D341Med (cell line): ENCODE measurements around the gene CORO6.

ENCODE experiments used
- DNase-seq: peaks from one replicate; pipeline ENCODE4 v3.0.0; 2012; ENCODE audit warnings: low spot score

CORO6 gene

DNA sequence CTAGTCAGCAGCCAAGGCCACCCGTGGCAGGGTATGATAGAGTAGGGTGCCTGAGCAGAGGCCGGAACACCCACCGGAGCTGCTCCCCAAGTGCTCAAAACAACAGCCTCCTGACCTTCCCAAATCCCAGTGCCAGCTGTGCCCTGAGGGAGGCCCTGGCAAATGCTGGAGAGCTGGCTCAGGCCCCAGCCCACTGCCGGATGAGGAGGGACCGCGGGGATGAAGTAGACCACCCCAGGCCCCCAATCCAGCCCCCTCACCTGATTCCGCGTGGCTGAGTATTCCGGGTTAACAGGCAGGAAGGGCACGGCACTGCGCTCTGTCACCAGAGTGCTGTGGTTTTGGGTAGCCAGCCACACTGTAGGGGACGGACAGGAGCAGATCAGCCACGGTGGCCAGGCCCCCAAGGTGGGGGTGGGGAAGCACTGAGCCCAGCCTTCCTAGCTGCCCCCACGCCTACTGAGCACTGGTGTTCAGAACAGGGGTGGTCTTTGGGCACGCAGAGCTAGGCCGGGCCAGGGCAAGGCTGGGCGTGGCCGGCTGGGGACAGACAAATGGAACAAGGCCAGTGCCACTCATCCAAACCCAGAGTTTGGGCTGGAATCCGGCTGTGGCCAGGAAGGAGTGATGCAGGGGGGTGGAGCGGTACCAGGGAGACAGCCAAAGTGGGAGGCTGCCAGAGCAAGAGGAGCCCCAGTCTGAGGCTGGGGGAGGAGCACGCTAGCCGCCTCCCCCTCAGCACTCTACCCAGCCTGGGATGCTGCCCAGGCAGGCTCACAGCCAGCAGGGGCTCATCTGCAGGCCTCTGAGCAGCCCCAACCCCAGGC, 45.1 kb downstream of the CORO6 start:
- DNase-seq: no peak

DNA sequence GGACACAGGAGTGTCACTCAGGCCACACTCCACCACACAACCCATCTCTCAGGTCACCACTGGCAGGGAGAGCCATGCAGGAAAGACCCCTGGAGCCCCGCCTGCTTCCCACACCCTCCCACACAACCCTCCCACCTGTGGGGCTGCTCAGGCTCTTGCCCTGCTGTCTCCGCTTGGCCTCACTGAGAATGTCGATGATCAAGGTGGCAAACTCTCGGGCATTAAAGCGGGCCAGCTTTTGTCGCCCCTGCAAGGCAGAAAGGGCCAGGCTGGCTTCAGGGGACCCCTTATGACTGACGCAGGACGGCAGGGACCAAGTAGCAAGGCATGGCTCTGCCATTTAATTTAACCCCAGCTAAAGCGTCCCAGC, 45.7 kb downstream of the CORO6 start:
- no peak for DNase-seq

DNA sequence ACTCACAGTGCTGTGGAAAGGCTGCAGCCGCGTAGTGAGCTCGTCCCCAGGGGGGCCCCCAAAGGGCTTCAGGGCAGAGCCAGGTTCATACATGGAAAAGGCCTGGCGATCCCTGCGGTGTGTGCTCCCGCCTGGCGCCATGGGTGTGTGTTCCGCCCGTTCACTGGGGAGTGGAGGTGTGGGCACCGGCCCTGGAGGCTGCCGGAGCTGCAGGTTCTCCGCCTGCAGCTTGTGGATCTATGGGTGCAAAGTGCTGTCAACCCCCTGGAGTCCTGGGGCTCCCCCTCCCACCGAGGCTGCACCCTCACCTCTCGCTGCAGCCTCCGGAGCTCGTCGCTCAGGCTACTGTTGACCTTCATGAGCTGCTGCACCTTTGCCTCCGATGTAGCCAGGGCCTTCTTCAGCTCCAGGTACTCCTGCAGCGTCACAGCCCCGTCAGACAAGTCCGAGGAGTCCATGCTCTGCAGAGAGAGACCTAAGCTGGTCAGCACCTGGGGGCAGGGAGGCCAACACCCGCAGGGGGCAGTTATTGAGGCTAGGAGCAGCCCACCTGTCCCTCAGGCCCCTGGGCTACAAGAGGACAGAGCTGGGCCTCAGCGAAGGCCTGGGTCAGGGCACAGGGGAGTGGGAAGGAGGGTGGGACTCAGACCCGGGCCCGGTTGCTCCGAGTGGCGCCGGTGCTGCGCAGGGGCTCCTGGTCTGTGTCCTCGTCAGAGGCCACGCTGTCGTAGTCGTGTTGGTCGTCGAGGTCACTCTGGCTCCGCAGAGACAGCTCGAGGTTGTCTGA, 46.3 kb downstream of the CORO6 start:
- no peak for DNase-seq

DNA sequence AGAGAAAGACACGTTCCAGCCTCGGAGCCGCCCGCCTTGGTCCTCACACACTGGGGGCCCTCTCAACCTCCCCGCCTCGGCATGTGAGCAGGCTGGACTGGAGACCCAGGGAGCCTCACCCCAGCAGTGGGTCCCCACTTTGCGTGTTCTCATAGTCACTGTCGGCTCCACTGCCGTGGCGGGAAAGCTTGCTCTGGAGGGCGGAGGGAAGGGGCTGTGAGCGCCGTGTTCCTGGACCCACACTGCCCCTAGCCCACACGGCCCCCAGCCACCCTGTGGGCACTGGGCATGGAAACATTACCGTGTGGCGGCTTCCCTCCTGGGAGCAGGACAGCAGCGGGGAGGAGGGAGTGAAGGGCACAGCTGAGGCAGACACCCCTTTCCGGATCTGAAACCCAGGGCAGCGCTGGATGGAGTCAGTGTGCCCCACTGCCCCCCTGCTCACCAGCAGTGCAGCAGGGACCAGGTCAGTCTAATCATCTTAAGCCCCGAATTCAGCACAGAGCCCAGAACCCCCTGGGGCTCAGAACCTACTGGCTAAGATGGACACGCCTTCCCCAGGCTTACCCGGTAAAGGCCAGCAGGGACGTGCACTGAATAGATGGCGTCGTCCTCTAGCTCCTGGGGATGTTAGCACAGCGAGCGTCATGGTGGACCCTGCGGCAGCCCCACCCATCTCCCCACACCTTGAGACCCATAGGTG, 47.0 kb downstream of the CORO6 start:
- DNase-seq: no peak

DNA sequence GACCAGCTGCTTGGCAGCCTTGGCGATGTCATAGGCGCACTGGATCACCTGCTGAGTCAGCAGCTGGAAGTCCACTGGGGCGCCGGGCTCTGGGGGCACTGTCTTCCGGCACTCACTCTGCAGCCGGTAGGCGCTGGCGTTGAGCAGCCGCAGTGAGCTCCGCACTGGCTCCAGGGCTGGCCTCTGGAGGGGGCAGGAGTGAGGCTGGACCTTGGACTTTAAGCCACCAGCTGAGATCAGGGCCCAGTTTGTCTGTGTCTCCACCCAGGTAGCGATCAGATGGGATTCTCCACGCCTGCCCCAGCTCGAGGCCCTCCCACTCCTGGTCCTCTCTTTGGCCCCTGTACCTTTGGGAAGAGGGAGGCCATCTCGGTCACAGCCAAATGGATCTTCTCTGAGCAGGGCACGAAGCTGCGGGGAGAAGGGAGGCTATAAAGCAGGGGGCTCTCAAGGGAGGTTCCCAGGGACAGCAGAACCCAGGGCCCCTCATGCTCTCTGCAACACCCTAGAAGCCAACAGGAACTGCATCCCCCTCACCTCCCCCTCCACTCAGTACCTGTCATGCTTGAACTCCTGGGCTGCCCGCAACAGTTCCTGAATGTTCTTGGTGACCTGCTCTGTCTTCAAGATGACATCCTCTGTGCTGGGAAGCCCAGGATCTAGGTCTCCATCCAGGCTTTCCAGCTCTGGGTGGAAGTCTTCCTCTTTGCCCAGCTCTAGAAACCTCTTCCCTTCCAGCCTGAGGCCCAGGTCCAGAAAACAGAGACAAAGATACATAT, 47.8 kb downstream of the CORO6 start:
- DNase-seq: no peak

DNA sequence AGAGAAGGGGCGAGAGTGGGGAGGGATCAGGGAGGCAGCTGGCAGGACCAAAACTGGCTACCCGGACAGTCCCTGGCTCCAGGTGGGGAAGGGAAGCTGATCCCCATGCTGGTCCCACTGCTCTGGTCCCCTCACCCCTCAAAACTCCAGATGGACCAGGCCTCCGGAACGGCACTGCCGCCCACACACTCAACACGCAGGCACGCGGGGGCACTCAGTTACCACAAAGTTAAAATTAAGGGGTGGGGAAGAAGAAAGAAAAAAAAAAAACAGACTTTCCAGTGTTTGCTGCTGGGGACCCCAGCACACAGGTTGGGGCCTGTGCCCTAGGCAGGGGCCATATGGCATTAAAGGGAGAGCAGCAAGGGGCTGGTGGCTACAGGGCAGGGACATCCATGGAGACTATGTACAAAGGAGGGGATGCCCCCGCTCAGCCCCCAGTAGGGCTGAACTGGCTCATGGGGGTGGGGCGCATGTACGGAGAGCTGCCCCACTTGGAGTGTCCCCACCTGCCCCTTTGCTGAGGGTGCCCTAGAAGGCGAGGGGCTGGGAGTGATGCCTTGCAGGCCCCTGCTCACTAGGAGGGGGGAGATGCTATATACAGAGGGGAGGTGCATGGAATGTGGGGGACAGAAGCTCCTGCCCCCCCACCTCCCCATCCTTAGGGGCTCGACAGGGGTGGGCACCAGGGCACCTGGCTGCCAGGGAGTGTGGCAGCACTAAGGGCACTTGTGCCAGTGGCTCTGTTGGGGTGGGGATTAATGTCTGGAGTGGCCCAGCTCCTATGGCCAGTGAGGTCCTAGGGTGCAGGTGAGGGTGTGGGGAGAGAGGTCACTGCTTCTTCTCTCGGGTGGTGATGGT, 48.6 kb downstream of the CORO6 start:
- DNase-seq: no peak

DNA sequence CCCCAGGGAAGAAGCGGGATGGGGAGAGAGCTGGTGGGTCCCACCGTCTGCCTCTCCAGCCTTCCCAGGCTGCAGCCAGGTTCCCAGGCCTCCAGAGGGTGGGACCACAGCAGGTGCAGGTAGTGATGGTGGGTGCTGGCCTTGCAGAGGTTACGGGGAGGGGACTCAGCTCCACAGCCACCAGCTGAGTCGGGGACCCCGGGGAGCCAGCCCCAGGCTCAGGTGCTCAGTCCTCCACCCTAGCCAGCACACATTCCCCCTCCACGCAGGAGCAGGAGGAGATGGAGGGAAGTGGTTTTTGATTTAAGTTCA, 49.2 kb downstream of the CORO6 start:
- no peak for DNase-seq

DNA sequence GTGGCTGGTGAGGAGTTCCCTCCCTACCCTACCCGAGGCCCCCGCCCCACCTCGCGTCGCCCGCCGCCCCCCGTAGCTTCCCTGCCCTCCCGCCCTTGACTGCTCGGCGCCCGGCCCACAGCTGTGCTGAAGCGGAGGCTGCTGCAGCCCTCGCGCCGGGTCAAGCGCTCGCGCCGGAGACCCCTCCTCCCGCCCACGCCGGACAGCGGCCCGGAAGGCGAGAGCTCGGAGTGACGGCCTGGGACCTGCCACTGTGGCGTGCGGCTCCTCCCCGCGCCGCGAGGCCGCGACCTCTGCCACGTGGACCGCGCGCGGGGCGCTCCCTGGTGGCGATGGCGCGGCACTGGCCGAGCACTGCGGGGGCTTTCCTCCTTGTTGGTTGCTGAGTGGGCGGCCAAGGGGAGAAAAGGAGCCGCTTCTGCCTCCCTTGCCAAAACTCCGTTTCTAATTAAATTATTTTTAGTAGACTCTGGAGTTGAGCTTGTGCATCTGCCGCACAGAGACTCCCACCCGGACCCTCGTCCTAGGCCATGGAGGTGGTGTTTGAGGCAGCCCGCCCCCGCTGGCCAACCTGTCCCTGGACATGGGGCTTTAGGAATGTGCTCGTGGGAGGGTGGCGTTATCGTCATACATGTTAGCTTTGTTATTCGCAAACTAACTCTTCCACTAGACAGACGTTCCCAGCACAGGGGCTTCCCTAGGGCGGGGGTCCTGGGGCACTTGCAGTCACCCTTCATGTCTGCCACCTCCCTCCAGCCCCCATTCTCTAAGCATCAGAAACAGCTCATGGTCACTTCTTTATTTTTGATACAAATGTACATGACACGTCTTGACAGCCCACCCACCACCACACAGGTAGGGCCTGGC, 49.8 kb downstream of the CORO6 start:
- DNase-seq: peak; percentile 77

DNA sequence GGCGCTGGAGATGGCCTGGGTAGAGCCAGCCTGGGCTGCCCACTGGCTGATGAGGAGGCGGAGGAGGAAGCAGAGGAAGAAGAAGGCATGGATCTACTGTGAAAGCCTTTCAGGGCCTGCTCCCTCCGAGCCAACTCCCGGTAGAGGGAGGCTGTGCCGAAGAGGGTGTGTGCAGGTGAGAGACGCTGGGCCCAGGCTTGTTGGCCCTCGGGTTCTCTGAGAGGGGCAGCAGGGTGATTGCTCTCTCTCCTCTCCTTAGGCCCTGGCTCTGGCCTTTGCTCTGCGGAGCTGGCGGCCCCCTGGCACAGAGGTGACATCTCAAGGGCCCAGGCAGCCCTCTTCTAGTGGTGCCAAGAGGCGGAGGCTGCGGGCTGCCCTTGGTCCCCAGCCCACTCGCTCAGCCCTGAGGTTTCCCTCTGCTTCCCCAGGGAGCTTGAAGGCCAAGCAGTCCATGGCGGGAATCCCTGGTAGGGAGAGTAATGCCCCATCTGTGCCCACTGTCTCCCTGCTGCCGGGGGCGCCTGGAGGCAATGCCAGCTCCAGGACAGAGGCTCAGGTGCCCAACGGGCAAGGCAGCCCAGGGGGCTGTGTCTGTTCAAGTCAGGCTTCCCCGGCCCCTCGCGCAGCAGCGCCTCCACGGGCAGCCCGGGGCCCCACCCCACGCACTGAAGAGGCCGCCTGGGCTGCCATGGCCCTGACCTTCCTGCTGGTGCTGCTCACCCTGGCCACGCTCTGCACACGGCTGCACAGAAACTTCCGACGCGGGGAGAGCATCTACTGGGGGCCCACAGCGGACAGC, 50.6 kb downstream of the CORO6 start:
- DNase-seq: peak; percentile 39

DNA sequence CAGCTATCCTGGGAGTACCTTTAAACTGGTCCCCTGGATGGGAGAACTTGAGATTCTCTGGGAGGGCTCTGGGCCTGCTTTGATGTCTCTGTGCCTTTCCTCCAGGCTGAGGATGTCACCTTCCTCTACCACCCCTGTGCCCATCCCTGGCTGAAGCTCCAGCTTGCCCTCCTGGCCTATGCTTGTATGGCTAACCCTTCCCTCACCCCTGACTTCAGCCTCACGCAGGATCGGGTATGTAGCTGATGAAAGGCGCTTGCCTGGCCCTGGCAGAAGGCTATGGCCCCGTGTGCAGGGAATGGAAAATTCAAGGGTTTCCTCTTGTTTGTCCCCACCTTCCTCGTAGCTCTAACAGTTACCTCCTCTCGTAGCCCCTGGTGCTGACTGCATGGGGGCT, 51.2 kb downstream of the CORO6 start:
- peak; percentile 24 for DNase-seq

DNA sequence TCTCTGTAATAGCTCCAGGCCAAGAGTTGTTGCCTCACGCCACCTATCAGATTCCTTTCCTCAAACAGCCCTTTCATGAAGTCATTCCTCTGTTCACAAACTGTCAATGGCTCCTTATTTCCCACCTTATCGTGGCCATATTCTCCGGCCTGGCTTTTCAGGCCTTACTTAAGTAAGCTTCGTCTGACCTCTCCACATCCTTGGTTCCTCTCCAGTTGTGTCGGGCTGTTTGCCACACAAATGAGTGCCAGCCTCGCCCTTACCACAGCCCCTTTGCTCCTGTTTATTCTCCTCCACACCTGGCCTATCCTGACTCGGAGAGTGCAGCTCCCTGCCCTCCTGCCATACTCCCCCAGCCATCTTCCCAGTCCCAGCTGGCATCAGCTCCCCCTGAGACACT, 52.2 kb downstream of the CORO6 start:
- DNase-seq: peak; percentile 28

DNA sequence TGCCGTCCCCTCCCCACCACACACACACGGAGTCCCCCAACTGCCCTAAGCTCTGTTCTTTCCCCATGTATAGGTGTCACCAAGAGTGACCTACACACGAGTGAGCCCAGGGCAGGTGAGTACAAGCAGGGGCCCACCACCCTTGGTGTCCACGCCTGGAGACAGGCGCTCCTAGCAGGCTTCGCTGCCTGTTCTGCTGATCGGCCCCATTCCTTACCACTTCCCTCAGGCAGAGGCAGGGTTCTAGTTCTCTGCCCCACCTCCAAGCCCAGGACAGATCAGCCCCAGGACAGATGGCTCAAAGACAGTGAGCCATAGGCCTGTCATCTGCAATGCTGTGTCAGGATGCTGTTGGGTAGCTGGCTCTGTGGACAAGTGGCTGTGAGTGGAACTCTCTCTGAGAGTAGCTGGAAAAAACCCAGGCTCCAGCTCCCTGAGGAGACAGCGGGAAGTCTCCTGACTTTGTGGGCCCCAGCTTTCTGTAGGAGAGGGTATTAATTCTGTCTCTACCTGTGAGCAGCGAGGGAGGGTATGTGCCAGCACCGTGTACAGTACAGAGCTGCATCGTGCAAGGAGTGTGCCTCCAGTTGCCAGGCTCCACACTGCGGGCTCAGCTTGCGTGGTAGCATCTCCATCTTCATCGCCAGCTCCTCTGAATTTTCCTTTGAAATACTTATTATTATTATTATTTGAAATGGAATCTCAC, 53.3 kb downstream of the CORO6 start:
- DNase-seq: peak; percentile 41

DNA sequence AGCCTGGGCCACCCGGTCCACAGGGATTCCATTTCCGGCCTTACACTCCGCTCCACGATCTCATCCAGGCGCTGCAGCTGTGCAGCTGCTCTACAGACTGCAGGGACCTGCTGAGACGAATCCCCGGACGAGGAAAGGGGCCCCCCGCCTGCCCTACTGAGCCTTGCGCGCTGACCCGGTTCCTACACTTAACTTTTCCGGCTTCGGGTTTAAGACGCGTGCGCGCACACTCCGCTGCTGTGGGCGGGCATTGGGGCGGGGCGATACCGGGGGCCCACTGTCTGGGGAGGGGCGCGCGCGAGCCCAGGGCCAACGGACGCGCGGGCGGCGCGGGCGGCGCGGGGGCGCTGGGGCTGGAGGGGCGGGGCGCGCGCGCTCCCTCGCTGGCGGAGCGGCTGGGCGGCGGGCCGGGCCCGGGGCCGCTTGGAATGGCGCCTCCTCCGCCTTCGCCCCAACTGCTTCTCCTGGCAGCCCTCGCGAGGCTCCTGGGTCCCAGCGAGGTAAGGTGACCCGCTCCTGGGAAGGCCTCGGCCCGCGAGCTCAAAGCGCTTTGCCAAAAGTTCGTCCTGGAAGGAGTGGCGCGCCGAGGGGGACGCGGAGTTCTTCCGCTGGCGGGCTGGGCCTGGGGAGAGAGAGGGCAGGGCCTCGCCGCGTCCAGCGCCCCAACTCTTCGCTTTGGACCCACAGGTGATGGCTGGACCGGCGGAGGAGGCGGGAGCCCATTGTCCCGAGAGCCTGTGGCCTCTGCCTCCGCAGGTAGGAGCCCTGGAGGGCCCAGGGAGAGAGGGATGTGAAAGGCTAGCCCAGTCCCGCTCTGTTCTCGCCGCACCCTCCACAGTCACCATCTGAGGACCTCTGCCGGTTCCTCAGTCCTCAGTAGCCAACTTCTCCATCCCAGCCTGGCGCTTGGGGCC, 54.1 kb downstream of the CORO6 start, which contains the start of gene TP53I13:
Gene TP53I13, plus strand, starts transcription at position 371 of the 914 bp plus-strand sequence. Its CDS starts 58 bp downstream, at position 429.
- peak; percentile 91 for DNase-seq

DNA sequence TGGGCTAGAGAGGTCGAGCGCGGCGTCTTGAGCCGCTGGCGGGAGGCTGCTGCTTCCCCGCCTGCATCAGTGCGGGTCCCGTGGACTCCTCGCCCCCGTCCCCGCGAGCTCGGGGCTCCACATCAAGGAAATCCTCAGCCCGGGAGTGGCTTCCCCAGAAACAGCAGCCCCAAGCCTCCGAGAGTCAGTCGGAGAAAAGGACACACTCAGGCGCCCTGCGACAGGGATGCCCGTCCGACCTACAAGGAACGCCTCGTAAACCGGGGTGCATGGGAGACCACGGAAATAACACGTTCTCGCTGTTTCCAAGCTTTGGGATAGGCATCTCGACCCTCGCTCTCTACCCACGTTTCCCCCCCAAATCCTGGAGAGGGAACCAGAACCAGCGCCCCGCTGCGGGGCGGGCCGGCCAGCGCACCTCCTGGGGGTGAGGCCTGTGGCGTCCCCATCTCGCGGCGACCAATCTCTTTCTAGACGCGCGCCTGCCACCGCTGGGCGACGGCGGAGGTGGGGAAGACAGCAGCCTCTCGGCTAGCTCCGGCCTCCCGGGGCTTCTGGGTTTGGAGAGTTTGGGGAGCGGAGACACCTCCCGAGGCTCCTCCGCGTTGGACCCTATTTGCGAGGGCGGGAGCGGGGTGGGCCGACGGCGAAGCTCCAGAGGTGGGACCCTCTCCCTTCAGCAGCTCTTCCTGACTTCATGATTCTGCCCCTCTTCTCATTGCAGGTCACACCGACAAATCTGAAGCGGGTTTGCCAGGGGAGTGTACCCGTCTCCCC, 55.0 kb downstream of the CORO6 start:
- peak; percentile 83 for DNase-seq

DNA sequence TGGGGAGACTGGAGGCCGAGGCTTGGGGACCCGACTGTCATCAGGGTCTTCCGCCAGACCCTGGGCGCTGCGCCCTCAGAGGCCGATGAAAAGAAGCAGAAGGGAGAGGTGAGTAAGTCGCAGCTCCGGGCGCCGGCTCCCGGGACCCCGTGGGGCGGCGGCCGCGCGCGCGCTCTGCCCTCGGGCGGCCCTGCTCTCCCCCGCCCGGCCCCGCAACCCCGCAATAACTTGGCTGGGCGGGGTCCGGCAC, 55.5 kb downstream of the CORO6 start:
- no peak for DNase-seq

DNA sequence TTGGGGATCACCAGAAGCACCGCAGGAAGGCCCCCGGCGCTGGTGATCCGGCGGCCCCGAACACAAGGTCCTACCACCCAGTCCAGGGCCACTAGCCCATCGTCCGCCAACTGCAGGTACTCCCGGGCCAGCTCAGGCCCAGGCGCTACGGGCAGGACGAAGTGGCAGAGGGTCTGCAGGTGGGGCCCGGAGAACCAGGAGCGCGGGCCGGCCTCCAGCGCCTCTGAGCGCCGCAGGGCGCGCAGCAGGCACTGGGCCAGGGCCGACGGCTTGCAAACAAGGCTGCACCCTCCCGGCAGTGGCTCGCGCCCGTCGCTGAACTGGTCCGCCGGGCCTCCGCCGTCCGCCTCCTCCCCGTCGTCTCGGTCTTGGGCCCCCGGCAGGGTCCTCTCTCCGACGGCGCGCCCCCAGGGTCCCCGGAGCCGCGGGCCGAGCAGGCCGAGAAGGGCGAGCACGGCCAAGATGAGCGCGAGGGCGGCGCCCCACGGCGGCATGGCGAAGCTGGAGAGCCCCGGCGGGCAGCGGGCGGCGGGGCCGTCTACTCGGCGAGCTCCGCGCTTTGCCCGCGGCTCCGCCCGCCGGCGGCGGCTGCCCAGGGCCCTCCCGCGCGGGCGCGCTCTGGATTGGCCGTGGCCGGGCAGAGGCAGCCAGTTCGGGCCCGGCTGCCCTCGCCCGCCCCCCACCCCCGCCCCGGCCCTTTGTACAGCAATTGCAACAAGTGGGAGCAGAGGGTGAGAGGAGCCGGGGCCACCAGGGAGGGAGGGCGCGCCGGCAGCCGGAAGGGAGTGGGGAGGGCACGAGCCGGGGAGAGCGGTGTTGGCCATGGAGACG, 56.0 kb downstream of the CORO6 start, which contains the start of gene ABHD15:
Gene ABHD15, minus strand, starts transcription at position 565 of the 831 bp plus-strand sequence. Its CDS starts 71 bp downstream, at position 494.
- DNase-seq: peak; percentile 91
